ENCODE measurements around the gene SLC48A1. TPM values are rescaled to one million over a fixed set of nuclear protein-coding genes. Genes with fewer than 3 reads are reported as not detected.

The SLC48A1 gene
- total RNA-seq, 1 experiment from 2014 or later = 37.5 TPM

DNA sequence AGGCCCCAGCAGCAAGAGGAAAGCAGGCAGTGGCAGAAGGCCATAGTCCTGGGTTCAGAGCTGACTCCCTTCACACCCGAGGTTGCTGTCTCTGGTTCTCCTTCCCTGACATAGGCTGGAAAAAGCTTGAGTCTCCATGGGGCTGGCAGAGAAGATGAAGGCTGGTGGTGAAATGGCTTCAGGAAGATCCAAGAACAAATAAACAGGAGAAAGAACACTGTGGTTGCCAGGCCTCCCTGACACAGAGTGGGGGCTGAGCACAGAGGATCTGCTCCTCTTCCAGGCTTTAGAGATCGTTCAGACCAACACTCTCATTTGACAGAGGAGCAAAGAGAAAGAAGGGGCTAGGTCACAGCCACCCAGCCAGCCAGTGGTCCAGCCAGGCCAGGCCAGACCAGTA is 32.4 kb downstream of the SLC48A1 start:
- Mint-ChIP-seq H3K4me3 (ENCODE audit: unreplicated experiment) (no peak overlapping the region), H3K36me3 (ENCODE audit: insufficient read depth, unreplicated experiment) (peaks cover 22% of the 10 kb centered on the region), H3K27ac (ENCODE audit: unreplicated experiment) (no peak overlapping the region), H3K9me3 (ENCODE audit: unreplicated experiment) (no peaks in the 10 kb centered on the region), H3K27me3 (ENCODE audit: insufficient read depth, unreplicated experiment) (no peaks in the 10 kb centered on the region), H3K4me1 (ENCODE audit: low read depth, unreplicated experiment) (peaks cover 9% of the 10 kb centered on the region)
- BruUV-seq (replicated peaks) = no TSS peak
- TF ChIP-seq, protein P1, sequence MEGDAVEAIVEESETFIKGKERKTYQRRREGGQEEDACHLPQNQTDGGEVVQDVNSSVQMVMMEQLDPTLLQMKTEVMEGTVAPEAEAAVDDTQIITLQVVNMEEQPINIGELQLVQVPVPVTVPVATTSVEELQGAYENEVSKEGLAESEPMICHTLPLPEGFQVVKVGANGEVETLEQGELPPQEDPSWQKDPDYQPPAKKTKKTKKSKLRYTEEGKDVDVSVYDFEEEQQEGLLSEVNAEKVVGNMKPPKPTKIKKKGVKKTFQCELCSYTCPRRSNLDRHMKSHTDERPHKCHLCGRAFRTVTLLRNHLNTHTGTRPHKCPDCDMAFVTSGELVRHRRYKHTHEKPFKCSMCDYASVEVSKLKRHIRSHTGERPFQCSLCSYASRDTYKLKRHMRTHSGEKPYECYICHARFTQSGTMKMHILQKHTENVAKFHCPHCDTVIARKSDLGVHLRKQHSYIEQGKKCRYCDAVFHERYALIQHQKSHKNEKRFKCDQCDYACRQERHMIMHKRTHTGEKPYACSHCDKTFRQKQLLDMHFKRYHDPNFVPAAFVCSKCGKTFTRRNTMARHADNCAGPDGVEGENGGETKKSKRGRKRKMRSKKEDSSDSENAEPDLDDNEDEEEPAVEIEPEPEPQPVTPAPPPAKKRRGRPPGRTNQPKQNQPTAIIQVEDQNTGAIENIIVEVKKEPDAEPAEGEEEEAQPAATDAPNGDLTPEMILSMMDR (IDR thresholded peaks at IDR 0.05; ENCODE audit: insufficient read depth in 1 of 2, low read depth in 1 of 2, low read length in 1 of 2, severe bottlenecking in 1 of 2, unreplicated experiment in 1 of 2) = no peak
- no peaks in the 10 kb centered on the region; the same call in 1 of the 2 replicates for H3K36me3 ChIP-seq (ENCODE audit: control insufficient read depth, insufficient read depth, low read length)
- H3K9me3 ChIP-seq = no peaks in the 10 kb centered on the region
- H3K27me3 ChIP-seq (replicated peaks; ENCODE audit: control insufficient read depth, insufficient read depth, low read length) = no peaks in the 10 kb centered on the region
- intact Hi-C loops (cut with micrococcal nuclease; ENCODE audit: unreplicated experiment) = no loop called here
- POLR2A ChIA-PET = no interaction called here
- peaks cover 14% of the 10 kb centered on the region; the same call in 1 of the 2 replicates for H3K4me1 ChIP-seq
- DNase-seq = no peak
- CTCF ChIA-PET = interaction anchor here (3.3 kb wide), 1 partner anchor 33 kb away, joined by 21 read pairs; no protein-coding TSS in a partner anchor
- no peak overlapping the region for H3K4me3 ChIP-seq (ENCODE audit: low read depth, low read length)

- H3K4me1 ChIP-seq = peaks cover 14% of the 10 kb centered on the region
- no peaks in the 10 kb centered on the region for H3K9me3 ChIP-seq
- Mint-ChIP-seq H3K4me3 (ENCODE audit: unreplicated experiment) (no peak overlapping the region), H3K36me3 (ENCODE audit: insufficient read depth, unreplicated experiment) (peaks cover 16% of the 10 kb centered on the region), H3K9me3 (ENCODE audit: unreplicated experiment) (no peaks in the 10 kb centered on the region), H3K27ac (ENCODE audit: unreplicated experiment) (no peak overlapping the region), H3K27me3 (ENCODE audit: insufficient read depth, unreplicated experiment) (no peaks in the 10 kb centered on the region), H3K4me1 (ENCODE audit: low read depth, unreplicated experiment) (peaks cover 9% of the 10 kb centered on the region)
- CTCF ChIA-PET = interaction anchor here (0.7 to 3.3 kb wide), 4 partner anchors 10 to 31 kb away, joined by 3 to 21 read pairs (median 5); partner anchors contain the start of gene HDAC7
- H3K27me3 ChIP-seq (replicated peaks; ENCODE audit: control insufficient read depth, insufficient read depth, low read length) = no peaks in the 10 kb centered on the region
- intact Hi-C loops (cut with micrococcal nuclease; ENCODE audit: unreplicated experiment) = no loop called here
- no TSS peak for BruUV-seq (replicated peaks)
- POLR2A ChIA-PET = interaction anchor here (1.5 kb wide), 1 partner anchor 13 kb away, joined by 3 read pairs; no protein-coding TSS in a partner anchor
- H3K36me3 ChIP-seq (ENCODE audit: control insufficient read depth, insufficient read depth, low read length) = no peaks in the 10 kb centered on the region; the same call in 1 of the 2 replicates
- no peak for DNase-seq
- TF ChIP-seq, protein P1 (IDR thresholded peaks at IDR 0.05; ENCODE audit: insufficient read depth in 1 of 2, low read depth in 1 of 2, low read length in 1 of 2, severe bottlenecking in 1 of 2, unreplicated experiment in 1 of 2) = no peak
- H3K4me3 ChIP-seq (ENCODE audit: low read depth, low read length) = no peak overlapping the region
Observed at GRCh38 chr12:47807338-47807737, 34.3 kb downstream of the SLC48A1 start.

- Mint-ChIP-seq H3K27ac (ENCODE audit: unreplicated experiment) (no peak overlapping the region), H3K4me1 (ENCODE audit: low read depth, unreplicated experiment) (peaks cover 9% of the 10 kb centered on the region), H3K36me3 (ENCODE audit: insufficient read depth, unreplicated experiment) (peaks cover 9% of the 10 kb centered on the region), H3K9me3 (ENCODE audit: unreplicated experiment) (no peaks in the 10 kb centered on the region), H3K27me3 (ENCODE audit: insufficient read depth, unreplicated experiment) (no peaks in the 10 kb centered on the region), H3K4me3 (ENCODE audit: unreplicated experiment) (no peak overlapping the region)
- Histone ChIP-seq H3K4me1 (peaks cover 18% of the 10 kb centered on the region), H3K36me3 (ENCODE audit: control insufficient read depth, insufficient read depth, low read length) (no peaks in the 10 kb centered on the region; the same call in 1 of the 2 replicates), H3K27me3 (replicated peaks; ENCODE audit: control insufficient read depth, insufficient read depth, low read length) (no peaks in the 10 kb centered on the region), H3K9me3 (no peaks in the 10 kb centered on the region), H3K4me3 (ENCODE audit: low read depth, low read length) (no peak overlapping the region)
- intact Hi-C loops (cut with micrococcal nuclease; ENCODE audit: unreplicated experiment) = no loop called here
- no peak for DNase-seq
- CTCF ChIA-PET = interaction anchor here (0.7 to 3.3 kb wide), 4 partner anchors 11 to 33 kb away, joined by 3 to 21 read pairs (median 6); no protein-coding TSS in a partner anchor
- BruUV-seq (replicated peaks) = no TSS peak
- TF ChIP-seq, protein P1 (IDR thresholded peaks at IDR 0.05; ENCODE audit: insufficient read depth in 1 of 2, low read depth in 1 of 2, low read length in 1 of 2, severe bottlenecking in 1 of 2, unreplicated experiment in 1 of 2) = no peak
- POLR2A ChIA-PET = interaction anchor here (1.5 kb wide), 1 partner anchor 13 kb away, joined by 3 read pairs; no protein-coding TSS in a partner anchor
Observed at GRCh38 chr12:47808050-47808449, 35.0 kb downstream of the SLC48A1 start.

All from Caco-2 (cell line).